VCaP (cell line): Measurements from ENCODE around the gene GNLY.

Experiments used
- H3K27ac ChIP-seq: fragments of 450-650 bp; 2 replicates; pipeline ENCODE4 v1.5.1; 2017
- CTCF ChIP-seq: fragments of 450-650 bp; conservative IDR thresholded peaks from 2 replicates; pipeline ENCODE4 v1.5.1; 2017; ENCODE audit warnings: mild to moderate bottlenecking, moderate library complexity

The GNLY gene

DNA sequence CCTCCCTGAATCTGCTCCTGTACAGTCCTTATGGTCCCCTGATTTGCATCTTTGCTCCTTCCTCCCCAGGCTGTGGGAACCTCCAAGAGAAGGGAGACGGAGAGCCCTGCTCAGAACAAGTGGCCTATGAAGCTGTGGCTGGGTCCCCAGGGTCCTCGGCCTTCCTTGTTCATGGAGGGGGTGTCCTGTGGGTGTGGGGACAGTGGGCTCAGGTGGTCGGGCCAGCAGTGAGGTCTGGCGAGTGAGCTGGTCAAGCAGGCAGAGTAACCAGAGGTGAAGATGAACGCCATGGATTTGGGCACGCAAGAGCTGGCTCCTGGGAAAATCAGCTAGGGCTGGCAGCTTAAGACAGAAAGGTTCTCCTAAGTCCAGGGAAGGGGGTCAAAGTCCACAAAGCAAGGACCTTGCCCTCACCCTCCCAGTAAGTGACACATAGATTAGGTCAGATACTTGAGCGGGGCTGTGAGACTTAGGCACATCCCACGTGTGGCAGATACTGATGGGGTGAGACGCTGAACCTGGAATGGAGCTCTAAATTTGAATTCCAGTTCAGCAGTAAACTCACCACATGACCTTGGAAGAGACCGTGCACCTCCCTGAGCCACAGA is 24.8 kb downstream of the GNLY start:
- TF ChIP-seq CTCF = no peak

DNA sequence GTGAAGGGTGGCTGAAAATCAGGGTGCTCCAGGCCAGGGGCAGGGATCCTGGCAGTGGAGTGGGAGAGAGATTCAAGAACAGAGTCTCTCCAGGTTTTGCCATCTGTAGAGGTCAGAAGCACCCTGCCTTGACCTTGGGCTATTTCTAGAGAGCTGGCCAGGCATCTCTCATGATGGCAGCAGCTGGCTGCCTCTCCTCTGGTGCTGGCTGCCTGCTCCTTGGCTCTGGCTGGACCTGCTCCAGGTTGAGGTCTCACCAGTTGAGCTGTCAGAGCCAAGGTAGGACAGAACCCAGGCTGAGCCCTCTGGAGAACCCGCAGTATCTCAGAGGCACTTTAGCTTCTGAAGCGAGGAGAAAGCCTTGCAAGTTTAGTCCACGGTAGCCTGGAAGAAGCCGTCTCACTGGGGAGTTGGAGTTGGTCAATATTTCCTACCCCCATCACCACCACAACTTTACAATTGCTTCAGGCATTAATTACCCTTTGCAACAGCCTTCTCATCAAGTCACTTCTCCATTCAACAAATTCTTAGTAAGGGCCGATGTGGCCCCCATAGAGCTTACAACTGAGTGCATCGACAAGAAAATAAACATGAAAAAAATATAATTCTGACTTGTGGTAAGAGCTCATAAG is 25.6 kb downstream of the GNLY start:
- TF ChIP-seq CTCF = no peak
- H3K27ac ChIP-seq = no peak overlapping the region

More for the DNA sequence above, 24.8 kb downstream of the GNLY start:
- H3K27ac ChIP-seq = no peak overlapping the region

DNA sequence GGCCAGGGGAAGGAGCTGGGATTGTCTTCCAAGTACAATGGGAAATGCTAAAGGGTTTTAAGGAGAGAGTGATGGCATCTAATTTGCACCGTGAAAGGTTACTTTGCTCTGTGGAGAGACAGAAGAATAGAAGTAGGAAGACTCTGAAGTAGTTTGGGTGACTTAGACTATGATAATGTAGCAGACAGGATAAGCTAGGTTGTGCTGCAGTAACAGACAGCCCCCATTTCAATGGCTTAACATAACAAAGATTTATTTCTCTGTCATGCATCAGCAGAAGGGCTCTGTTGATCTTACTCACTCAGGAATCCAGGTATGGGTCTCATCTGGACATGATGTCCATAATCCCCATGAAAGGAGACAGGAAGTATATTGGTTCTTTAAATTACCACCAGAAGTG is 26.4 kb downstream of the GNLY start:
- no peak for TF ChIP-seq CTCF
- H3K27ac ChIP-seq = no peak overlapping the region

DNA sequence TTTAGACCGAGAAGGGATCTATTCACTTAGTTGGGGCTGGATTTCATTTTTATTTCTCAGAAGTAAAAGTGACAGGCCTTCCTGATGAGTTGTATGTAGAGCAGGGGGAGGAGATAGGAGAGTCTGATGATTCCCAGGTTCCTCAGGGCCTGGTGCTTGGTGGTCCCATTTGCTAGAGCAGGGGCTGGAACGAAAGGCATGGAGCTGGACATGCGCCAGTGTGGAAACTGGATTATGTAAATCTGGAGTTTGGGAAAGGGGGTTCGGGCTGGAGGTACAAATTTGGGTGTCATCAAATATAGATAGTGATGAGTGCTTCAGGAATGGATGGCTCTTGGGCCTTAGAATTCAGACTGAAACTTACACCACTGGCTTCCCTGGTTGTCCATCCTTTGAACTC is 27.5 kb downstream of the GNLY start:
- H3K27ac ChIP-seq = no peak overlapping the region
- no peak for TF ChIP-seq CTCF

GRCh38 chr2:85722519-85722918 is 28.4 kb downstream of the GNLY start:
- H3K27ac ChIP-seq = no peak overlapping the region
- TF ChIP-seq CTCF = no peak

DNA sequence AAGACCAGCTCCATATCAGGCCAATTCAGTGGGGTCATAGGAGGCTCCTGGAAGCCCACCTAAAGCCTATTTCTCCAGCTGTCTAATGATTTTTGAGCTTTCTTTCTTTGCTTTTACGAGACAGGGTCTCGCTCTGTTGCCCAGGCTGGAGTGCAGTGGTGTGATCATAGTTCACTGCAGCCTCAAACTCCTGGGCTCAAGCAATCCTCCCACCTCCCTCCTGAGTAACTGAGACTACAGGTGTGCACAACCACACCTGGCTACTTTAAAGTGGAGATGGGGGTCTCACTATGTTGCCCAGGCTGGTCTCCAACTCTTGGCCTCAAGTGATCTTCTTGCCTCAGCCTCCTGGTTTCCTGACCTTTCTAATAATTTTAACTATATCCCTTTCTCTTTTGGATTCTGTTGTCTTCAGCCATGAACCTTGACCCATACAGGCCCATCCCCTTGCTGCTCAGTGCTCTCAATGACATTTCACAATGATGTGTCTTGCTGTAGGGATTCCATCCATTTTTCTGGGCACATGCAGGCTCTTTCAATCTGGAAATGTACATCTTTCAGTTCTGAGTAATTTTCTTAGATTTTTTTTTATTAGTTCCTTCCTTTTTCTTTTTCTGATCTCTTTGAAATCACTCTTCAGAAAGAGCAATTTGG is 29.7 kb downstream of the GNLY start:
- no peak for TF ChIP-seq CTCF
- H3K27ac ChIP-seq = no peak overlapping the region

GRCh38 chr2:85724731-85725181 is 30.6 kb downstream of the GNLY start:
- H3K27ac ChIP-seq = no peak overlapping the region
- TF ChIP-seq CTCF = no peak
